ENCODE data around the gene GOSR2.
"Not testable (repeated sequence)": the region's sequence is repeated elsewhere in the genome, so short reads cannot be mapped to it uniquely, and the experiment has no call there.

The GOSR2 gene

DNA sequence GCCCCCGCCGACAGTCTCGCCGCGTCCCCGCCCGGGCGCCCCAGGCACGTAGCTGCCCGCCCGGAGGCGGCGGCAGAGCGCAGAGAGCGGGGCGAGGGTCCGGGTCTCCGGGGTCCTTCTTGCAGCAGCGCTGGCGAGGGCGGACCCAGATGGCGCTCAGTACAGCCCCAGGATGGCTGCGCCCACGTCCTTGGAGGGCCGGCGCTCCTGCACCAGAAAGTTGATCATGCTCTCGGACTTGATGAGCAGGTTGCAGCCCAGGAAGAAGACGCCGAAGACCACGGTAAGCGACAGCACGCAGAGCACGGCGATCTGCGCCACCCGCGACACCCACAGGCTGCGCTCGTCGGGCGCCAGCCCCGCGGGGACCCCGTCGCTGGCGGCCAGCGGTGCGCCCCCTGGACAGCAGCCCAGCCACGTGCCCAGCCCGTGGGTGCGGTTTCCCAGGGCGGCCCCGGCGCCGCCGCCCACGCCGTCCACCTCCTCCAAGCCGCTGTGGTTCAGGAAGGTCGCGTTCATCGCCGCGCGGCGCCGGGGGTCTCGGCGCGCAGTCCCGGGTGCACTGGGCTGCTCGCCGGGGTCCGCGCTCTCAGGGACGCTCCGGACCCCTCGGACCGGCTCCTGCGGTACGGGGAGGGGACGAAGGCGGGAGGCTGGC, 55.7 kb downstream of the GOSR2 start:
- in situ Hi-C loops (cut with MboI; ENCODE audit: low pct_unique_long_range_greater_than_20kb, low sequenced_read_pairs) = no loop called here
- peak; percentile 32 for DNase-seq

DNA sequence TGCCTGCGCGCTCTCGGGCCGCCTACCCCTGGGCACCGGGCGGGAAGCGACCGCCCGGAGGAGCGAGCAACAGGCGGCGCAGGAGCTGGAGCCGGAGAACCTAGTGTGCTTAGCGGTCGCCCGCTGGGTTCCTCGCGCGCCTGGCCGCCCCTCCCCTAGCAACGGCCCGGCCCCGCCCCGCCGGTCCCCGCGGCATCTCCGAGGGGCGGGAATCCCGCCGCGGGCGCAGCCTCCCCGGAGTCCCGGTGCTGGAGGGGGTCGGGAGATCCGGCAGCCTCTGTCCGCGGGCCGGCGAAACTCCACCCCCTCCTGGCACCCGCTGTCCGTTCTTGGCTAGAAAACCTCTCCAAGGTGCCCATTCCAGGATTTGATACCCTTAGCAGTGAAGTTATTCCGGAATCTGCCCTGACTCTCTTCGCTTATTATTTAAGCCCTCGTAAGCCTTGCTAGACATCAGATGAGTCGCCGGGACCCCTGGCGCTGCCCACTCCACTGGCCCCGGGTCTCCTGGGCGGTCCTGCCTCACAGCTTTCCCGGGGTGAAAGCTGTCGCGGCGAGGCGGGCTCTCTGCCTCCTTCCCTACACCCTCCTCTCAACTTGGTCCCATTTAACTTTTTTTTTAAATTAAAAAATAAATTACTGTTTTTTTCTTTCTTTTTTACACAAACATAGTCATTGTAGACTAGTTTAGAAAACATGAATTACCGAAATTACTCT, 56.3 kb downstream of the GOSR2 start, which contains the start of gene RPRML:
TSS of gene RPRML (minus strand) at position 107 of the 717 bp plus-strand sequence. CDS start 246 bp downstream, outside the sequence.
- peak; percentile 39 for DNase-seq

DNA sequence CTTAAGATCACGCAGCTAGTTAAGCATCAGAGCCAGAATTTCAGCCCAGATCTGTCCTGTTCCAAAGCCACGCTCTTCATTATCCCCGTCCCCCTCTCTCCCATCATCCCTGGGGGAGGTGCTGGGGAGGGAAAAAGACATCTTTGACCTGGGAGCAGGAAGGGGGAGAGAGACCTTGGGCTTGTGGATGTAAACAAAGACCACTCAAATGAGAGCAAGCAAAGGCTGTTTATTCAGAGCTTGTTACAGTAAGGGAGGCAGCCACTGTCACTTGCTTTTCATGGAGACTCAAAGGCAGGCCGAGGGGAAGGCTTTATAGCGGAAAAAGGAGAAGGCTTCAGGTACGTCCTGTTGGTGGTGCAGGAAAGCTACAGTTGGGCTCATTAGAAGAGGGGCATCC, 59.6 kb downstream of the GOSR2 start:
- DNase-seq = no peak
- in situ Hi-C loops (cut with MboI; ENCODE audit: low pct_unique_long_range_greater_than_20kb, low sequenced_read_pairs) = no loop called here

More for the DNA sequence above, 56.3 kb downstream of the GOSR2 start, which contains the start of gene RPRML:
- in situ Hi-C loops (cut with MboI; ENCODE audit: low pct_unique_long_range_greater_than_20kb, low sequenced_read_pairs) = no loop called here

DNA sequence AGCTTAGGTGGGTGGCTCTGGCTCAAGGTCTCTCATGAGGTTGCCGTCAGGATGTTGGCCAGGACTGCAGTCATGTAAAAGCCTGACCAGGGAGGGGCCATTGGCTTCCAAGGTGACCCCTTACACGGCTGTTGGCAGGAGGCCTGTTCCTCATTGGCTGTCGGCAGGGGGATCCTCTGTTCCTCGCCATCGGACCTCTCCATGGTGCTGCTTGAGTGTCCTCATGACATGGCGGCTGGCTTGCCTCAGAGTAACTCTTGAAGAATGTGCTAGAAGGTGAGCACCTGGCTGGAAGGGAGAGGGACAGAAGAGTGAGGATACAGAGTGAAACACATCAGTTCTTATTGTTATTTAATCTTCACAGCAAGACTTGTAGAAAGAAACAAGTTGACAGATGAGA, 60.8 kb downstream of the GOSR2 start:
- in situ Hi-C loops (cut with MboI; ENCODE audit: low pct_unique_long_range_greater_than_20kb, low sequenced_read_pairs) = no loop called here
- DNase-seq = no peak

DNA sequence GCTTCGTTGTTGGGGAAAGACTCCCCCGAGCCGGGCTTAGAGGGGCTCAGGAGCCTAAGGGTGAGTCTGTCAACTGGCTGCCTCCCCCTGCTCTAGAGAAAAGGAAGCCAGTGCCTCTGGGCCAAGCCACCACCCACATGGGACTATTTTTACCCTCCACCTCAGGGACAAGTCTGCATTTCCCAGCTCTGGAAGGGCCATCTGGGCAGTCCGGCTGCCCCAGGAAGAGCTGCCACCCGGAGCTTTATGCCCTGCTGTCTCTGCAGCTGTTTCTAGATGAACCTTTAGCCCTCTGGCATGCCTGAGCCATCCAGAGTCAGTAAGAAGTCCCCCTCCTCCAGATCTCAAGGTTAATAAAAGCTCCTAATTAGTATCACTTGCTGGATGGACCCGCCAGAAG, 61.4 kb downstream of the GOSR2 start:
- in situ Hi-C loops (cut with MboI; ENCODE audit: low pct_unique_long_range_greater_than_20kb, low sequenced_read_pairs) = no loop called here

DNA sequence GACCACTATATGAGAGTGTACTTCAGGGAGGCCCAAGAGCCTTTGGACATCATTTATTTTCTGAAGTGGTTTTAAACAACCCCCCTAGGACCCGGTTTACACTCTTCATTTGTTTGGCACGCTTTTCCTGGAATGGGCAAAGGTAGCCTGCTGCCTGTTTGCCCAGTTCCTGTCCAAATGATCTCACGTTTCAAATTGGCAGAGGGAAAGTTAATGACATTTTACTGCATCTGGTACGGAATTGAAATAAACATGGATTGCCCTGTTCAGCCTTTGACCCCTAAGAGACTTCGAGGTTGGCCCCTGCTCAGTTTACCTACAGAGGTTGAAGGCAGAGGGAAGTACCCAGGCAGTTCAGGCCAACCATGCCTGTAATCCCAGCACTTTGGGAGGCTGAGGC, 61.9 kb downstream of the GOSR2 start:
- no peak for DNase-seq
- in situ Hi-C loops (cut with MboI; ENCODE audit: low pct_unique_long_range_greater_than_20kb, low sequenced_read_pairs) = no loop called here

More for the DNA sequence above, 61.4 kb downstream of the GOSR2 start:
- no peak for DNase-seq

DNA sequence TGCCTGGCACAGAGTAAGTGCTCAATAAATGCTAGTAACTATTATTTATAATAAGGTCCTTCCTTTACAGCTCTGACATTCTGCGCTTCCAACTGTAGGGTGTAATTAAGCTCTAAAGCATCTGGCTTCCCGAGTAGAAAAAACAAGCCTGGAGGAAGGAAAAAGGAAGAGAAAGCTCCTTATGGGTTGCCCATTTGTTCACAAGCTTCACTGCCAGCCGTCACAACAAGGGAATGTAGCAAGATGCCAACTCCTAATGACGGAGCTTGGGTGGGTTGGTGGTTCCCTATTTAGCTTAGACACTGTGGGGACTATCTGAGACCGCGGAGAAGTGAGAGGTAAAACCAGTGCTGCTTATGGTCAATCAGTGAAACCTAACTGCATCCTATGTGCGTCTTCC, 63.4 kb downstream of the GOSR2 start:
- in situ Hi-C loops (cut with MboI; ENCODE audit: low pct_unique_long_range_greater_than_20kb, low sequenced_read_pairs) = no loop called here
- DNase-seq = no peak

DNA sequence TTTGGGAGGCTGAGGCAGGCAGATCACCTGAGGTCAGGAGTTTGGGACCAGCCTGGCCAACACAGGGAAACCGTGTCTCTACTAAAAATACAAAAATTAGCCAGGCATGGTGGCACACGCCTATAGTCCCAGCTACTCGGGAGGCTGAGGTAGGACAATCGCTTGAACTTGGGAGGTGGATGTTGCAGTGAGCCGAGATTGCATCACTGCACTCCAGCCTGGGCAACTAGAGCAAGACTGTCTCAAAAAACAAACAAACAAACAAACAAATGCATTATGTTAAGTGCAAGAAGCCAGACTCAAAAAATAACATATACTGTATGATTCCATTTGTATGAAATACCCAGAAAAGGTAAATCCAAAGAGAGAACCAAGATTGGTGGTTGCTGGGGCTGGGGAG, 65.0 kb downstream of the GOSR2 start:
- in situ Hi-C loops (cut with MboI; ENCODE audit: low pct_unique_long_range_greater_than_20kb, low sequenced_read_pairs); DNase-seq: not testable (repeated sequence)

DNA sequence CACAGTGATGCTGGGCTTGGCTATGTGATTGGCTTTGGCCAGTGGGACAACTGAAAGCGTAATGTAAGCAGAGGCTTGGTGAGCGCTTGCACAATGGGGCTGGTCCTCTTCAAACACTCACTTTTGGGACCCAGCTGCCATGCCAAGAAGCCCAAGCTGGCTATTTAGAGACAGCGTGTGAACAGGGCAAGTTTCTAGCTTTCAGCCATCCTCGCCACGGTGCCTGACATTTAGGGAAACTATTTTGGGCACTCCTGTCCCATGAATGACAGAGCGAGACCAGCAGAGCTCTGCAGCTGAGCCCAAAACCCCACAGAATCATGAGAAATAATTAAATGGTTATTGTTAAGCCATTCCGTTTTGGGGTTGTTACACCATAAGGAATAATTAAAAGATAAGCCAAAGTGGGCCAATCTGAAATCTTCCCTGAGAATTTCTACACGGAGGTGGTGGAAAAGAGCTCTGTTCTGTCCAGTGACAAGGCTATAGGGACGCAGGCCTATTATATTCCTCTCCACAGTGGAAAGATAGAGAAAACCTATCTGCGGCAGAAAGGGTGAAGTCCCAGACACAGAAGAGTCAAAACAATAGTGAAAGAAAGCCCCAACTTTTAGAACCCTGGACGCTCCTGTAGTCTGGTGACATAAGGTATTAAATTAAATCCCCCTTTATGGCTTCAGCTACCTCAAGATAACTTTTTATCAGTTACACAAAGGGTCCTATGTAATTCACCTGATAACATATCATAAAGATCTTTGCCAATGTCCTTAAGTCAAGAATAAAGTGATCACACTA, 66.9 kb downstream of the GOSR2 start:
- in situ Hi-C loops (cut with MboI; ENCODE audit: low pct_unique_long_range_greater_than_20kb, low sequenced_read_pairs) = no loop called here
- DNase-seq = no peak

DNA sequence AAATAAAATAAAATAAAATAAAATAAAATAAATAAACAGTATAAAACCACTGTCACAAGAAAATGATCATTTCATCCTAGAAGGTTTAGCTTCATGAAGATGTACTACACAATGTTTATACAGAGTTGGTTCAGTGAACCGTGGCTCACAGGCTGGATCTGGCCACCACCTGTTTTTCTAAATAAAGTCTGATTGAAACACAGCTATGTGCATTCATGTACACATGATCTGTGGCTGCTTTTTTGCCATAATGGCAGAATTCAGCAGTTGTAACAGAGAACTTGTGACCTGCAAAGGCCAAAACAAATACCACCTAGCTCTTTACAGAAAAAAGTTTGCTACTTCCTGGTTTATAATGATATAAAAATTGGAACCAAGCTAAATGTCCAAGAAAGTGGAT, 68.7 kb downstream of the GOSR2 start:
- in situ Hi-C loops (cut with MboI; ENCODE audit: low pct_unique_long_range_greater_than_20kb, low sequenced_read_pairs) = no loop called here
- DNase-seq = no peak
